ENCODE results near the gene SNED1. TPM values are rescaled to one million over a fixed set of nuclear protein-coding genes. Genes with fewer than 3 reads are reported as not detected.
"Not testable (repeated sequence)": the region's sequence is repeated elsewhere in the genome, so short reads cannot be mapped to it uniquely, and the experiment has no call there.

SNED1 gene
- total RNA-seq, 2 donors from 2014 or later, result 4.6 TPM

DNA sequence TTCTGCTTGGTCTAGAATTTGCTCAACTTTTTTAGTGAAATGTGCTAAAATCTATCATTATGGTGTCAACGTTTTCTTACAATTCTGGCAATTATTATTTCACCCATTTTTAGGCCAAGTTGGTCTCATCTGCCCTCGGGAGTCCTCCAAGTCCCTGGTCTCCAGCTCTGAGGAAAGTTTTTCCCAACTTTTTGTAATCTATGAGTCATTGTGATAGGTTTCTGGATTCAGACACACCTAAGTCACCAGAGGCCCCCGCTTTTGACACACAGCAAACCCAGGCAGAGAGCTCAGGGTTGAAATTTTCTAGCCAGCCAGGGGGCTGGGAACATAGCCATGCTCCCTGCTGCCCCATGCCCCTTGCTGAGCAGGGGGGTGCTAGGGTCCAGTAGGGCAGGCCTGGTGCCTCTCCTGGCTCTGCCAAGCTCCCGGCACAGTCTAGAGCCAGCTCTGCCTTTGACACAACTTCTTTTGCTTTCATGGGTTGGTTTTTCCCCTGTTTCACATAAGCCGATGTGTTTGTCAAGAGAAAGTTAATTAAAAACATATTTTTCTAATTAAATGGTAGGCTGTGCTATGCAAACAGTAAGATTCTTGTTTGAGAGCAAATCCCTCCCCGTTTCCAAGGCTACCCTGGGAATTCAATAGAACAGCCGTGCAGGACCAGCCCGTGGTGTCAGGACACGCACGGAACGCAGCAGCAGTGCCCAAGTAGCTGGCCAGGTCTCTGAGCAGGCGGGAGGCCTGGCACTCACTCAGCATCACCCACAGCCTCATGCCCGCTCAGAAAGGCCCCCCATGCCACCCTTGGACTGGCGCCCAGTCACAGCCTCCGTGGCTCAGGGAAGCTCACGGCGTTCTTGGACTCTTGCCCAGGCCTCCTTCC, 25.5 kb upstream of the SNED1 start:
- no peaks in the 10 kb centered on the region for H3K36me3 ChIP-seq
- H3K27ac ChIP-seq, result no peak overlapping the region
- TF ChIP-seq, protein P1, sequence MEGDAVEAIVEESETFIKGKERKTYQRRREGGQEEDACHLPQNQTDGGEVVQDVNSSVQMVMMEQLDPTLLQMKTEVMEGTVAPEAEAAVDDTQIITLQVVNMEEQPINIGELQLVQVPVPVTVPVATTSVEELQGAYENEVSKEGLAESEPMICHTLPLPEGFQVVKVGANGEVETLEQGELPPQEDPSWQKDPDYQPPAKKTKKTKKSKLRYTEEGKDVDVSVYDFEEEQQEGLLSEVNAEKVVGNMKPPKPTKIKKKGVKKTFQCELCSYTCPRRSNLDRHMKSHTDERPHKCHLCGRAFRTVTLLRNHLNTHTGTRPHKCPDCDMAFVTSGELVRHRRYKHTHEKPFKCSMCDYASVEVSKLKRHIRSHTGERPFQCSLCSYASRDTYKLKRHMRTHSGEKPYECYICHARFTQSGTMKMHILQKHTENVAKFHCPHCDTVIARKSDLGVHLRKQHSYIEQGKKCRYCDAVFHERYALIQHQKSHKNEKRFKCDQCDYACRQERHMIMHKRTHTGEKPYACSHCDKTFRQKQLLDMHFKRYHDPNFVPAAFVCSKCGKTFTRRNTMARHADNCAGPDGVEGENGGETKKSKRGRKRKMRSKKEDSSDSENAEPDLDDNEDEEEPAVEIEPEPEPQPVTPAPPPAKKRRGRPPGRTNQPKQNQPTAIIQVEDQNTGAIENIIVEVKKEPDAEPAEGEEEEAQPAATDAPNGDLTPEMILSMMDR (IDR thresholded peaks at IDR 0.05), result no peak
- no peak for DNase-seq
- H3K9ac ChIP-seq (ENCODE audit: low read depth in 2 of 2, low read length in 2 of 2), result no peak overlapping the region
- intact Hi-C loops (cut with DNase I), result no loop called here
- no peaks in the 10 kb centered on the region for H3K4me1 ChIP-seq
- H3K4me3 ChIP-seq, result no peak overlapping the region
- H3K27me3 ChIP-seq, result no peaks in the 10 kb centered on the region
- H3K9me3 ChIP-seq, result no peaks in the 10 kb centered on the region

DNA sequence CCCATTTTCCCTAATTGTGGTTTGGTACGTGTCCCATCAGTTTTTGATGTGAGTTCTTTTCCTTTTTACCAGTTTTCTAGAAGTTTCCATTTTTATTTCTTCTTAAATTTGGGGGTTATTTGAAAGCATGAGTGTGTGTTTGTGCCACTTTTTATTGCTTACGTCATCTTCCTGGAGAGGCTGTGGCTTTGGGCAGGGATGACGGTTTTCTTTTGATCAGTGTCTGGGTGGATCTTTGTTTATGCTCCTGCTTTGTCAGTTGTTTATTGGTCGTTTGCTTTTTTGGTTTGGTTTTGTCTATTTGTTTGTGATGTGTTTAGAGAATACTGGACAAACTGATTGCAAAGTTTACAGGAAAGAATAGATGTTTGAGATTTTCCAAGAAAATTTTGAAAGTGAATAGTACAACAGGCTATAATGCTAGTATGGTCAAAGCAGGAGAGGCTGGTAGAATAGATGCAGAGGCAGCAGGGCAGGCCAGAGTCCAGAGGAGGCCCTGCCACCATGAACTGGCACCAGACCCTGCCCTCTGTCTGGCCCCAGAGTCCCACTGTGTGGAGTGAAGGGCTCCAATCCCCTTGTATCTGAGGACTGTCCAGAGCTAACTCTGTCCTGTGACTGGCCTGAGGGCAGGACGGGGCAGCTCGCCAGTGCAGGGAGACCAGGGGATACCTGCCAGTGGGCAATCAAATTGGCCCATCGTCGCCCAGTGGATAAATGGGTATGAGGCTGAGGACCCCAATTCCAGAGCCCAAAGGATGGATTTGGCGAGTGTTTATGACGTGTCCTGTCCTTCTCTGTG, 23.4 kb upstream of the SNED1 start:
- Histone ChIP-seq H3K36me3 (no peaks in the 10 kb centered on the region), H3K9ac (ENCODE audit: low read depth in 2 of 2, low read length in 2 of 2) (no peak overlapping the region), H3K4me3 (no peak overlapping the region), H3K27ac (no peak overlapping the region), H3K27me3 (no peaks in the 10 kb centered on the region), H3K9me3 (no peaks in the 10 kb centered on the region), H3K4me1 (no peaks in the 10 kb centered on the region)
- intact Hi-C loops (cut with DNase I), result no loop called here
- TF ChIP-seq, protein P1 (IDR thresholded peaks at IDR 0.05), result no peak
- DNase-seq, result no peak

DNA sequence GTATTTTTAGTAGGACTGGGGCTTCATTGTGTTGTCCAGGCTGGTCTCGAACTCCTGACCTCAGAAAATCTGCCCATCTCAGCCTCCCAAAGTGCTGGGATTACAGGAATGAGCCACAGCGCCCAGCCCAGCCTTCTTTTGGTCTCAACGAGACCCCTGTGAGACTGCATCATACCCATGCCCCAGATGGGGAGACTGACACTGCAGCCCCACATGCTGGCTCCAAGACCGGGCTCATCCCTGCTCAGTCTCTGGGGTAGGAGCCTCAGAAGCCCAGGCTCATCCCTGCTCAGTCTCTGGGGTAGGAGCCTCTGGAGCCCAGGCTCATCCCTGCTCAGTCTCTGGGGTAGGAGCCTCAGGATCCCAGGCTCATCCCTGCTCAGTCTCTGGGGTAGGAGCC, 22.5 kb upstream of the SNED1 start:
- H3K4me1 ChIP-seq; DNase-seq; H3K27me3 ChIP-seq; H3K4me3 ChIP-seq; H3K27ac ChIP-seq; H3K36me3 ChIP-seq; H3K9me3 ChIP-seq; H3K9ac ChIP-seq (ENCODE audit: low read depth in 2 of 2, low read length in 2 of 2); intact Hi-C loops (cut with DNase I): not testable (repeated sequence)

DNA sequence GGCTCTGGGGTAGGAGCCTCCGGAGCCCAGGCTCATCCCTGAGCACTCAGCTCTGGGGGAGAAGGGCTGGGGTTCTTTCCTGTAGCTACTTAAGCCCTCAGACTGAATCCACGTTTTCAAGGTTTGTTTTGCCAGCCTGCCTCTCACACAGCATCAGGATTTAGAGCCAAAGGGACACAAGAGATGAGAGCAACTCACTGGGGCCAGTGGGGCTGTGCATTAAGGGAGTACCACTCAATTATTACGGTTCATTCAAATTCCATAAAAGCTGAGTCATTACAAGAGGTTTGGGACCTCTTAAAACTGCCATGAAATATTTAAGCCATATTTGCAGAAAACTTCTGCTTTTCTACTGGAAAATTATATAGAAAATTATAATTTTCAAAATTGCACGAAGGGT, 17.1 kb upstream of the SNED1 start:
- Histone ChIP-seq H3K9me3 (no peaks in the 10 kb centered on the region), H3K27ac (no peak overlapping the region), H3K9ac (ENCODE audit: low read depth in 2 of 2, low read length in 2 of 2) (no peak overlapping the region), H3K27me3 (no peaks in the 10 kb centered on the region), H3K36me3 (no peaks in the 10 kb centered on the region), H3K4me3 (no peak overlapping the region), H3K4me1 (no peaks in the 10 kb centered on the region)
- no peak for DNase-seq
- TF ChIP-seq, protein P1 (IDR thresholded peaks at IDR 0.05), result no peak
- intact Hi-C loops (cut with DNase I), result no loop called here

DNA sequence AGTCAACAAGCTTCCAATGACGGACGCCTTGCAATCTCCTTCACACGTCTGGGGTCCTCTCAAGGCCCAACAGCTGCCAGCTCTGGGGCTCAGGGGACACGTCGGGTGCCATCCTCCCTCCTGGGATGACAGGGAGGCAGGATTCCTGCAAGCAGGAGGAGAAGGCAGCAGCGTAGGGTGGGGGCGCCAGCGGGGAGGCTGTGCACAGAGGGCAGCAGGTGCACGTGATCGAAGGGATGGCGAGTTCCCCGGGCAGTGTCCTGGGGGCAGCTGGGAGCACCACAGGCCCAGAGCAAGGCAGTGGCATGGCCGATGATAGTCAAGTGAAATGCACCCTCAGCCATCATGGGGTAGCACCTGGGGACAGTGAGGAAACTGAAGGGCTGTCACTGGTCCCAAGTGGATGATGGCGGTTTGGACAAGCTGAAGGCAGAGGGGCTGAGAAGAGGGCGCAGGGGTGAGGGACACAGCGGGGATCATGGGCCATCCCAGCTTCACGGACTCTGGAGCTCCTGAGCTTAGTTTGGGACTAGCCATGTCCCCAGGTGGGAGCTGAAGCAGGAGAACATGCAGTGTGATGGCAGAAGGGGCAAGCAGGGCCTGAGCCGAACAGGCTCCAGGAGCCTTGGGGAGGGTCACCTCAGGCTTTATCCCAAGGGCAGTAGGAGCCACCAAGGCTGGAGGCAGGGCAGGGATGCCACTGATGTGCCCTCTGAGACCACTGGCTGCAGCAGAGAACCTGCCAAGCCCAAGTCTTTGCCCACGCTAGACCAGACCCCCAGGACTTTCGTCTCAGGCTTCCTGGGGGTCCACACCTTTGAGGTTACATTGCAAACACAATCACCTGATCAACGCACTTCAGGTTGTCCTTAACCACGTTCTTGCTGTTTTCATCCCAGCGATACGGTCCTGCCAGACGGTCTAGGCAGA, 16.3 kb upstream of the SNED1 start:
- Histone ChIP-seq H3K27me3 (no peaks in the 10 kb centered on the region), H3K4me1 (peaks cover 5% of the 10 kb centered on the region), H3K4me3 (no peak overlapping the region), H3K27ac (no peak overlapping the region), H3K9me3 (no peaks in the 10 kb centered on the region), H3K36me3 (no peaks in the 10 kb centered on the region), H3K9ac (ENCODE audit: low read depth in 2 of 2, low read length in 2 of 2) (no peak overlapping the region)
- DNase-seq, result no peak
- TF ChIP-seq, protein P1 (IDR thresholded peaks at IDR 0.05), result no peak
- intact Hi-C loops (cut with DNase I), result no loop called here
